Measurements from ENCODE around the gene OBSL1.

The OBSL1 gene

GRCh38 chr2:219537657-219538488 lies 33.5 kb downstream of the OBSL1 start:
- H3K4me3 ChIP-seq (ENCODE audit: low read depth, low read length): peak overlapping the region; percentile 29; the same call in 1 of the 2 replicates
- H3K27me3 ChIP-seq (ENCODE audit: control insufficient read depth, insufficient read depth, low read length): 0 out of 2 replicates have a peak, but pooled peaks cover 2% of the 10 kb centered on the region
- peaks cover 27% of the 10 kb centered on the region for H3K36me3 ChIP-seq (ENCODE audit: control insufficient read depth, insufficient read depth, low read length)
- H3K9me3 ChIP-seq (ENCODE audit: control insufficient read depth, insufficient read depth, low read depth, low read length): no peaks in the 10 kb centered on the region
- H3K4me1 ChIP-seq (ENCODE audit: control insufficient read depth, insufficient read depth, low read length): peaks cover 30% of the 10 kb centered on the region
- H3K27ac ChIP-seq (ENCODE audit: low read depth, low read length): no peak overlapping the region
- no peak overlapping the region for H3K9ac ChIP-seq (ENCODE audit: low read length)

- no peaks in the 10 kb centered on the region for H3K9me3 ChIP-seq (ENCODE audit: control insufficient read depth, insufficient read depth, low read depth, low read length)
- no peak overlapping the region for H3K4me3 ChIP-seq (ENCODE audit: low read depth, low read length)
- peaks cover 27% of the 10 kb centered on the region for H3K36me3 ChIP-seq (ENCODE audit: control insufficient read depth, insufficient read depth, low read length)
- no peak overlapping the region for H3K9ac ChIP-seq (ENCODE audit: low read length)
- H3K27me3 ChIP-seq (ENCODE audit: control insufficient read depth, insufficient read depth, low read length): peaks cover 8% of the 10 kb centered on the region; the same call in 1 of the 2 replicates
- peaks cover 25% of the 10 kb centered on the region for H3K4me1 ChIP-seq (ENCODE audit: control insufficient read depth, insufficient read depth, low read length)
- H3K27ac ChIP-seq (ENCODE audit: low read depth, low read length): no peak overlapping the region
Observed at GRCh38 chr2:219536967-219537366, 34.4 kb downstream of the OBSL1 start.

- Histone ChIP-seq H3K4me1 (ENCODE audit: control insufficient read depth, insufficient read depth, low read length) (peaks cover 23% of the 10 kb centered on the region), H3K27ac (ENCODE audit: low read depth, low read length) (no peak overlapping the region), H3K27me3 (ENCODE audit: control insufficient read depth, insufficient read depth, low read length) (peaks cover 10% of the 10 kb centered on the region; the same call in 1 of the 2 replicates), H3K4me3 (ENCODE audit: low read depth, low read length) (no peak overlapping the region), H3K9me3 (ENCODE audit: control insufficient read depth, insufficient read depth, low read depth, low read length) (no peaks in the 10 kb centered on the region), H3K36me3 (ENCODE audit: control insufficient read depth, insufficient read depth, low read length) (peaks cover 27% of the 10 kb centered on the region), H3K9ac (ENCODE audit: low read length) (no peak overlapping the region)
Observed at GRCh38 chr2:219536425-219536824, 34.9 kb downstream of the OBSL1 start.

GRCh38 chr2:219533930-219534661 lies 37.2 kb downstream of the OBSL1 start:
- no peaks in the 10 kb centered on the region for H3K9me3 ChIP-seq (ENCODE audit: control insufficient read depth, insufficient read depth, low read depth, low read length)
- no peak overlapping the region for H3K27ac ChIP-seq (ENCODE audit: low read depth, low read length)
- no peak overlapping the region for H3K9ac ChIP-seq (ENCODE audit: low read length)
- peaks cover 34% of the 10 kb centered on the region for H3K4me1 ChIP-seq (ENCODE audit: control insufficient read depth, insufficient read depth, low read length)
- H3K4me3 ChIP-seq (ENCODE audit: low read depth, low read length): no peak overlapping the region
- H3K36me3 ChIP-seq (ENCODE audit: control insufficient read depth, insufficient read depth, low read length): peaks cover 4% of the 10 kb centered on the region
- peaks cover 28% of the 10 kb centered on the region for H3K27me3 ChIP-seq (ENCODE audit: control insufficient read depth, insufficient read depth, low read length)

- Histone ChIP-seq H3K9ac (ENCODE audit: low read length) (no peak overlapping the region), H3K36me3 (ENCODE audit: control insufficient read depth, insufficient read depth, low read length) (no peaks in the 10 kb centered on the region), H3K27me3 (ENCODE audit: control insufficient read depth, insufficient read depth, low read length) (peaks cover 41% of the 10 kb centered on the region), H3K27ac (ENCODE audit: low read depth, low read length) (no peak overlapping the region), H3K4me3 (ENCODE audit: low read depth, low read length) (no peak overlapping the region), H3K9me3 (ENCODE audit: control insufficient read depth, insufficient read depth, low read depth, low read length) (no peaks in the 10 kb centered on the region), H3K4me1 (ENCODE audit: control insufficient read depth, insufficient read depth, low read length) (peaks cover 17% of the 10 kb centered on the region)
Observed at GRCh38 chr2:219532378-219532649, 39.0 kb downstream of the OBSL1 start.

- no peak overlapping the region for H3K4me3 ChIP-seq (ENCODE audit: low read depth, low read length)
- peaks cover 46% of the 10 kb centered on the region for H3K27me3 ChIP-seq (ENCODE audit: control insufficient read depth, insufficient read depth, low read length)
- no peaks in the 10 kb centered on the region for H3K9me3 ChIP-seq (ENCODE audit: control insufficient read depth, insufficient read depth, low read depth, low read length)
- H3K27ac ChIP-seq (ENCODE audit: low read depth, low read length): no peak overlapping the region
- no peak overlapping the region for H3K9ac ChIP-seq (ENCODE audit: low read length)
- no peaks in the 10 kb centered on the region for H3K36me3 ChIP-seq (ENCODE audit: control insufficient read depth, insufficient read depth, low read length)
- H3K4me1 ChIP-seq (ENCODE audit: control insufficient read depth, insufficient read depth, low read length): peaks cover 13% of the 10 kb centered on the region
Observed at GRCh38 chr2:219531639-219532377, 39.5 kb downstream of the OBSL1 start.

- no peak overlapping the region for H3K27ac ChIP-seq (ENCODE audit: low read depth, low read length)
Observed at GRCh38 chr2:219530048-219530963, 41.0 kb downstream of the OBSL1 start.

GRCh38 chr2:219527472-219527871 lies 43.9 kb downstream of the OBSL1 start:
- Histone ChIP-seq H3K4me1 (ENCODE audit: control insufficient read depth, insufficient read depth, low read length) (peaks cover 37% of the 10 kb centered on the region), H3K36me3 (ENCODE audit: control insufficient read depth, insufficient read depth, low read length) (no peaks in the 10 kb centered on the region), H3K4me3 (ENCODE audit: low read depth, low read length) (no peak overlapping the region), H3K9ac (ENCODE audit: low read length) (no peak overlapping the region), H3K27ac (ENCODE audit: low read depth, low read length) (no peak overlapping the region), H3K9me3 (ENCODE audit: control insufficient read depth, insufficient read depth, low read depth, low read length) (no peaks in the 10 kb centered on the region), H3K27me3 (ENCODE audit: control insufficient read depth, insufficient read depth, low read length) (peaks cover 46% of the 10 kb centered on the region)

More at GRCh38 chr2:219530048-219530963, 41.0 kb downstream of the OBSL1 start:
- Histone ChIP-seq H3K36me3 (ENCODE audit: control insufficient read depth, insufficient read depth, low read length) (no peaks in the 10 kb centered on the region), H3K27me3 (ENCODE audit: control insufficient read depth, insufficient read depth, low read length) (peaks cover 52% of the 10 kb centered on the region), H3K4me3 (ENCODE audit: low read depth, low read length) (peak overlapping the region; percentile 52), H3K9me3 (ENCODE audit: control insufficient read depth, insufficient read depth, low read depth, low read length) (no peaks in the 10 kb centered on the region), H3K9ac (ENCODE audit: low read length) (no peak overlapping the region), H3K4me1 (ENCODE audit: control insufficient read depth, insufficient read depth, low read length) (peaks cover 27% of the 10 kb centered on the region)

- H3K4me1 ChIP-seq (ENCODE audit: control insufficient read depth, insufficient read depth, low read length): peaks cover 38% of the 10 kb centered on the region
- H3K9ac ChIP-seq (ENCODE audit: low read length): no peak overlapping the region
- no peaks in the 10 kb centered on the region for H3K36me3 ChIP-seq (ENCODE audit: control insufficient read depth, insufficient read depth, low read length)
- H3K9me3 ChIP-seq (ENCODE audit: control insufficient read depth, insufficient read depth, low read depth, low read length): no peaks in the 10 kb centered on the region
- no peak overlapping the region for H3K27ac ChIP-seq (ENCODE audit: low read depth, low read length)
- peaks cover 44% of the 10 kb centered on the region for H3K27me3 ChIP-seq (ENCODE audit: control insufficient read depth, insufficient read depth, low read length)
- no peak overlapping the region for H3K4me3 ChIP-seq (ENCODE audit: low read depth, low read length)
Observed at GRCh38 chr2:219527076-219527394, 44.3 kb downstream of the OBSL1 start.

- Histone ChIP-seq H3K36me3 (ENCODE audit: control insufficient read depth, insufficient read depth, low read length) (no peaks in the 10 kb centered on the region), H3K27ac (ENCODE audit: low read depth, low read length) (no peak overlapping the region), H3K4me3 (ENCODE audit: low read depth, low read length) (no peak overlapping the region), H3K4me1 (ENCODE audit: control insufficient read depth, insufficient read depth, low read length) (peaks cover 43% of the 10 kb centered on the region), H3K9ac (ENCODE audit: low read length) (no peak overlapping the region), H3K27me3 (ENCODE audit: control insufficient read depth, insufficient read depth, low read length) (peaks cover 43% of the 10 kb centered on the region), H3K9me3 (ENCODE audit: control insufficient read depth, insufficient read depth, low read depth, low read length) (no peaks in the 10 kb centered on the region)
Observed at GRCh38 chr2:219526320-219527075, 44.8 kb downstream of the OBSL1 start.

All from HUES6 (cell line).